ENCODE results near the gene TSPAN4.

TSPAN4 gene

DNA sequence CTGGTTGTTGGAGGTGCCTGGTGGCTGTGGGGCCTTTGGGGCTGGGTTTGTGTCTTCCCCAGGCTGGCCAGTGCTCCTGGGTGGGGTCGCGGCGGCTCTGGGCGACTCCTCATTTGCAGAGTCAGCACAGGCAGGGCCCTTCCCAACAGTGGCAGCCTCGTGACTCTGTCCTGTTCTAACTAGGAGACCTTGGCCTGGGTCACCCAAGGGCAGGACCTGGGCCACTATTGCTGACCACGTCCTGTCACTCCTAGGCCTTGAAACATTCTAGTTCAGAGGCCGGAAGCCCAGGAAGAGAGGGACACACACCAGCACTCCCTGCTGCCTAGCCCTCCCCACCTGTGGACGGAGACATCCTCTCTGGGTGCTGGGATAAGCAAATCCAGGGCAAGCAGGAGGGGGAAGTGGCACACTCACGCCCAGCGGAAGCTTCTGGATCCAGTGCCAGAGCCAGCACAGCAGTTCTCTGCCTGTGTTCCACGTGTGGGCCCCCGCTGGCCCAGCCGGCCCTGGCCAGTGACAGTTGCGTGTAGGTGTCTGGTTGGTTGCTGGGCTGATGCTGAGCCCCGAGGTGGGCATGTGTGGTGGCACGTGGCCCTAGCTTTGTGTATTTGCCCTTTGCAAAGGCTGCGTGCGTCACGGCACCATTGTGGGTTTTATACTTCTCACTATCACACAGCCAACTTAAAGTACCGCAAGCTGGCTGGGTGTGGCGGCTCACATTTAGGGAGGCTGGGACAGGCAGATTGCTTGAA, 72.3 kb downstream of the TSPAN4 start:
- no peak for DNase-seq

Measured in NCI-H146 (cell line).